PFSK-1 (cell line): ENCODE data around the gene ULK4.

Source experiments
- FOXP2 ChIP-seq: optimal IDR thresholded peaks from 2 replicates; pipeline ENCODE3; 2011; ENCODE audit warnings: borderline replicate concordance, control low read depth, inconsistent platforms; ENCODE audit not compliant: insufficient read depth; ENCODE audit errors: extremely low read length, extremely low read depth
- POLR2AphosphoS5 ChIP-seq: IDR thresholded peaks from 2 replicates; pipeline ENCODE4 v1.6.1; 2012; ENCODE audit warnings: low read depth, mild to moderate bottlenecking, control low read depth, low read length, moderate library complexity
- REST ChIP-seq, 2 experiments: IDR thresholded peaks; 2 replicates each; pipeline versions ENCODE4 v1.6.1 to v1.8.0; 2011 to 2012; ENCODE audit warnings: low read depth in 2 of 2, low read length in 2 of 2, control low read depth in 1 of 2, inconsistent platforms in 1 of 2, mild to moderate bottlenecking in 1 of 2, moderate library complexity in 1 of 2; ENCODE audit not compliant: insufficient read depth in 1 of 2
- SIN3A ChIP-seq: IDR thresholded peaks from 2 replicates; pipeline ENCODE4 v1.6.1; 2012; ENCODE audit warnings: mild to moderate bottlenecking, low read length, moderate library complexity, borderline replicate concordance; ENCODE audit not compliant: insufficient read depth
- TAF1 ChIP-seq: IDR thresholded peaks from 2 replicates; pipeline ENCODE4 v1.6.1; 2012; ENCODE audit warnings: low read length, control low read depth, borderline replicate concordance; ENCODE audit not compliant: insufficient read depth

- TF ChIP-seq POLR2AphosphoS5 (no peak), TAF1 (no peak), FOXP2 (no peak), SIN3A (no peak), REST (IDR thresholded peaks at IDR 0.05; ENCODE audit: insufficient read depth in 1 of 2, low read depth in 2 of 2, low read length in 2 of 2) (no peak)
These were observed 245.4 kb downstream of the ULK4 start for GRCh38 chr3:41716471-41716870.
